NB4 (cell line): Measurements from ENCODE around the gene SLC34A3.

Experiments used
- CTCF ChIP-seq: IDR thresholded peaks from one replicate; pipeline ENCODE4 v1.5.1; 2012; ENCODE audit warnings: low read depth, low read length
- MAX ChIP-seq: IDR thresholded peaks from 2 replicates; pipeline ENCODE4 v1.6.1; 2011; ENCODE audit warnings: low read depth, low read length
- MYC ChIP-seq: IDR thresholded peaks from 2 replicates; pipeline ENCODE4 v1.6.1; 2011; ENCODE audit warnings: low read depth, low read length
- POLR2A ChIP-seq: IDR thresholded peaks from 2 replicates; pipeline ENCODE4 v1.6.1; 2011; ENCODE audit warnings: mild to moderate bottlenecking; ENCODE audit not compliant: insufficient read length; ENCODE audit errors: extremely low read depth

- TF ChIP-seq POLR2A = no peak
- TF ChIP-seq CTCF = no peak
- no peak for TF ChIP-seq MYC
- TF ChIP-seq MAX = no peak
Measured at GRCh38 chr9:137269231-137269772, 38.6 kb downstream of the SLC34A3 start.
